ENCODE results near the gene HNMT. TPM values are rescaled to one million over a fixed set of nuclear protein-coding genes. Genes with fewer than 3 reads are reported as not detected.

Gene HNMT
- total and polyA plus RNA-seq, 2 of the 13 experiments (the other 11 are each of a cell fraction or from before 2014, with no cell fraction given), result 279 to 309 TPM

GRCh38 chr2:137940154-137940553, 24.1 kb upstream of the HNMT start (continued):
- TF ChIP-seq EZH2 (conservative IDR thresholded peaks at IDR 0.05; ENCODE audit: low read depth, low read length) (no peak), ZFX (CRISPR knock-in tag; IDR thresholded peaks at IDR 0.05; ENCODE audit: low read depth) (no peak), ZNF607 (CRISPR knock-in tag; IDR thresholded peaks at IDR 0.05; ENCODE audit: borderline replicate concordance) (no peak), HDAC1 (CRISPR knock-in tag; IDR thresholded peaks at IDR 0.05) (no peak), BATF2 (CRISPR knock-in tag; IDR thresholded peaks at IDR 0.05) (no peak), ZNF354B (CRISPR knock-in tag; IDR thresholded peaks at IDR 0.05) (no peak), ZNF777 (CRISPR knock-in tag; IDR thresholded peaks at IDR 0.05) (no peak), ZNF430 (CRISPR knock-in tag; IDR thresholded peaks at IDR 0.05) (no peak), RFX5 (IDR thresholded peaks at IDR 0.05; ENCODE audit: low read depth, low read length) (no peak), KDM4B (CRISPR knock-in tag; IDR thresholded peaks at IDR 0.05) (no peak), SSRP1 (CRISPR knock-in tag; IDR thresholded peaks at IDR 0.05) (no peak), FOXM1 (CRISPR knock-in tag; IDR thresholded peaks at IDR 0.05) (no peak), ZNF891 (CRISPR knock-in tag; IDR thresholded peaks at IDR 0.05) (no peak), ZBTB1 (CRISPR knock-in tag; IDR thresholded peaks at IDR 0.05; ENCODE audit: borderline replicate concordance) (no peak), FOSL2 (CRISPR knock-in tag; IDR thresholded peaks at IDR 0.05) (no peak)

Data from HepG2 (cell line).